ENCODE results near the gene MT1M. TPM values are rescaled to one million over a fixed set of nuclear protein-coding genes. Genes with fewer than 3 reads are reported as not detected.
"Not testable (repeated sequence)": the region's sequence is repeated elsewhere in the genome, so short reads cannot be mapped to it uniquely, and the experiment has no call there.

The MT1M gene
- total RNA-seq, 2 experiments from 2014 or later = not detected

- Mint-ChIP-seq H3K4me3 (peak overlapping the region; percentile 67), H3K4me1 (peaks cover 37% of the 10 kb centered on the region), H3K36me3 (peaks cover 3% of the 10 kb centered on the region), H3K9me3 (no peaks in the 10 kb centered on the region), H3K27me3 (peaks cover 21% of the 10 kb centered on the region), H3K27ac (no peak overlapping the region)
- peak; percentile 76 for DNase-seq
Observed at GRCh38 chr16:56617212-56618085, 15.0 kb upstream of the MT1M start.

GRCh38 chr16:56618138-56618537 is 14.3 kb upstream of the MT1M start:
- Mint-ChIP-seq H3K4me3 (peak overlapping the region; percentile 67), H3K9me3 (no peaks in the 10 kb centered on the region), H3K27me3 (peaks cover 21% of the 10 kb centered on the region), H3K36me3 (peaks cover 3% of the 10 kb centered on the region), H3K27ac (no peak overlapping the region), H3K4me1 (peaks cover 33% of the 10 kb centered on the region)
- no peak for DNase-seq

GRCh38 chr16:56620339-56620897 is 12.0 kb upstream of the MT1M start:
- H3K27ac Mint-ChIP-seq = no peak overlapping the region
- H3K36me3 Mint-ChIP-seq = no peaks in the 10 kb centered on the region
- H3K4me1 Mint-ChIP-seq = peaks cover 15% of the 10 kb centered on the region
- peaks cover 32% of the 10 kb centered on the region for H3K27me3 Mint-ChIP-seq
- no peaks in the 10 kb centered on the region for H3K9me3 Mint-ChIP-seq
- H3K4me3 Mint-ChIP-seq = no peak overlapping the region
- no peak for DNase-seq

GRCh38 chr16:56621665-56622445 is 10.6 kb upstream of the MT1M start:
- H3K36me3 Mint-ChIP-seq, DNase-seq, H3K27ac Mint-ChIP-seq, H3K9me3 Mint-ChIP-seq, H3K4me3 Mint-ChIP-seq: not testable (repeated sequence)
- Mint-ChIP-seq H3K27me3 (peaks cover 42% of the 10 kb centered on the region), H3K4me1 (peaks cover 20% of the 10 kb centered on the region)

- not testable (repeated sequence) for H3K27ac Mint-ChIP-seq, DNase-seq, H3K4me3 Mint-ChIP-seq, H3K9me3 Mint-ChIP-seq, H3K36me3 Mint-ChIP-seq
- H3K27me3 Mint-ChIP-seq = peaks cover 39% of the 10 kb centered on the region
- H3K4me1 Mint-ChIP-seq = peaks cover 14% of the 10 kb centered on the region
Observed at GRCh38 chr16:56623184-56623583, 9.3 kb upstream of the MT1M start.

GRCh38 chr16:56623637-56624036 is 8.8 kb upstream of the MT1M start:
- no peak for DNase-seq
- no peaks in the 10 kb centered on the region for H3K9me3 Mint-ChIP-seq
- H3K4me3 Mint-ChIP-seq = no peak overlapping the region
- H3K27ac Mint-ChIP-seq = no peak overlapping the region
- H3K36me3 Mint-ChIP-seq = peaks cover 1% of the 10 kb centered on the region
- peaks cover 14% of the 10 kb centered on the region for H3K4me1 Mint-ChIP-seq
- H3K27me3 Mint-ChIP-seq = peaks cover 41% of the 10 kb centered on the region

GRCh38 chr16:56625140-56625942 is 7.1 kb upstream of the MT1M start, which contains the start of gene MT1E:
Gene MT1E (plus strand): TSS chr16:56625781. CDS start chr16:56625852, 71 bp downstream.
- peak within 1 kb of the TSS; percentile 80 for H3K27ac Mint-ChIP-seq
- peaks cover 40% of the 10 kb centered on the region for H3K27me3 Mint-ChIP-seq
- DNase-seq = peak; percentile 82
- H3K4me1 Mint-ChIP-seq = peaks cover 17% of the 10 kb centered on the region
- H3K36me3 Mint-ChIP-seq = peaks cover 1% of the 10 kb centered on the region
- H3K4me3 Mint-ChIP-seq = peak within 1 kb of the TSS; percentile 84
- no peaks in the 10 kb centered on the region for H3K9me3 Mint-ChIP-seq

GRCh38 chr16:56625943-56626654 is 6.4 kb upstream of the MT1M start:
- peak overlapping the region; percentile 80 for H3K27ac Mint-ChIP-seq

GRCh38 chr16:56626685-56627084 is 5.8 kb upstream of the MT1M start:
- H3K4me1 Mint-ChIP-seq = peaks cover 18% of the 10 kb centered on the region
- peak overlapping the region; percentile 84 for H3K4me3 Mint-ChIP-seq
- no peak overlapping the region for H3K27ac Mint-ChIP-seq
- H3K36me3 Mint-ChIP-seq = peaks cover 1% of the 10 kb centered on the region
- peaks cover 54% of the 10 kb centered on the region for H3K27me3 Mint-ChIP-seq
- DNase-seq = no peak
- no peaks in the 10 kb centered on the region for H3K9me3 Mint-ChIP-seq

More at GRCh38 chr16:56625943-56626654, 6.4 kb upstream of the MT1M start:
- Mint-ChIP-seq H3K4me1 (peaks cover 17% of the 10 kb centered on the region), H3K9me3 (no peaks in the 10 kb centered on the region), H3K27me3 (peaks cover 48% of the 10 kb centered on the region), H3K4me3 (peak overlapping the region; percentile 84), H3K36me3 (peaks cover 1% of the 10 kb centered on the region)
- no peak for DNase-seq

- Mint-ChIP-seq H3K27me3 (peaks cover 71% of the 10 kb centered on the region), H3K36me3 (peaks cover 1% of the 10 kb centered on the region), H3K27ac (no peak overlapping the region), H3K4me3 (no peak overlapping the region), H3K9me3 (no peaks in the 10 kb centered on the region), H3K4me1 (peaks cover 24% of the 10 kb centered on the region)
- no peak for DNase-seq
Observed at GRCh38 chr16:56628486-56629350, 3.7 kb upstream of the MT1M start.

- Mint-ChIP-seq H3K27me3 (peaks cover 76% of the 10 kb centered on the region), H3K36me3 (peaks cover 1% of the 10 kb centered on the region), H3K4me1 (peaks cover 27% of the 10 kb centered on the region), H3K9me3 (no peaks in the 10 kb centered on the region), H3K4me3 (no peak overlapping the region), H3K27ac (no peak overlapping the region)
- no peak for DNase-seq
Observed at GRCh38 chr16:56629531-56629930, 2.9 kb upstream of the MT1M start.

GRCh38 chr16:56630134-56630533 is 2.3 kb upstream of the MT1M start:
- Mint-ChIP-seq H3K4me1 (peaks cover 31% of the 10 kb centered on the region), H3K4me3 (no peak overlapping the region), H3K27ac (no peak overlapping the region), H3K9me3 (no peaks in the 10 kb centered on the region), H3K27me3 (peaks cover 77% of the 10 kb centered on the region), H3K36me3 (peaks cover 1% of the 10 kb centered on the region)
- DNase-seq = no peak

GRCh38 chr16:56631197-56631596 is 1.3 kb upstream of the MT1M start:
- Mint-ChIP-seq H3K27ac (no peak overlapping the region), H3K4me3 (no peak overlapping the region), H3K9me3 (no peaks in the 10 kb centered on the region), H3K27me3 (peaks cover 77% of the 10 kb centered on the region), H3K4me1 (peaks cover 28% of the 10 kb centered on the region), H3K36me3 (peaks cover 1% of the 10 kb centered on the region)
- no peak for DNase-seq
